Psoas muscle (tissue), 8 donors: ENCODE measurements around the gene PPP1R16B. TPM values are rescaled to one million over a fixed set of nuclear protein-coding genes. Genes with fewer than 3 reads are reported as not detected.

Experiments
- ATAC-seq, 4 donors: fragments of 200-7000 bp; cut with Tn5 transposase; one replicate each; pipeline ENCODE4 v1.9.1; 2020; ENCODE audit warnings: moderate library complexity in 3 of 4, mild to moderate bottlenecking in 2 of 4
- DNase-seq, 2 donors: peaks; one replicate each; pipeline ENCODE4 v3.0.0-alpha.2; 2020
- H3K27ac ChIP-seq: fragments of 200-600 bp; one replicate; pipeline ENCODE4 v1.8.0; 2022
- H3K27me3 ChIP-seq, 3 donors: fragments of 200-600 bp in 1 of 3; one replicate each; pipeline versions ENCODE4 v1.6.1 to v1.8.0; 2013 to 2022; ENCODE audit warnings: low read length in 2 of 3, mild to moderate bottlenecking in 2 of 3, moderate library complexity in 1 of 3; ENCODE audit not compliant: insufficient read depth in 3 of 3
- H3K36me3 ChIP-seq, 2 donors: fragments of 200-600 bp in 1 of 2; one replicate each; pipeline versions ENCODE4 v1.6.1 to v1.8.0; 2013 to 2022; ENCODE audit warnings: low read depth in 1 of 2, mild to moderate bottlenecking in 1 of 2, moderate library complexity in 1 of 2; ENCODE audit not compliant: insufficient read depth in 1 of 2
- H3K4me1 ChIP-seq: fragments of 200-600 bp; one replicate; pipeline ENCODE4 v1.8.0; 2022
- H3K4me3 ChIP-seq: fragments of 200-600 bp; one replicate; pipeline ENCODE4 v1.8.0; 2022; ENCODE audit warnings: mild to moderate bottlenecking
- H3K9me3 ChIP-seq: fragments of 200-600 bp; one replicate; pipeline ENCODE4 v1.8.0; 2022
- WGBS, 3 donors: extraction: QIAGEN DNeasy Blood & Tissue Kit; methylation state at CpG; one replicate each; pipeline versions ENCODE4 v1.1.6 to v1.1.7; 2013; 5-methylcytosine and 5-hydroxymethylcytosine counted together
- intact Hi-C, 2 donors: fragments of 100-400 bp; cut with DNase I; formaldehyde crosslinking; loops; one replicate each; pipeline versions ENCODE4 v1.11.0 to v1.14.2; 2022
- polyA plus RNA-seq, 3 donors: library from polyadenylated mRNA; stranded (reverse); fragments of 200-250 nt; gene quantifications; one replicate each; pipeline ENCODE4 v1.2.3, GENCODE V29; 2013
- total RNA-seq, 4 donors: library from RNA; stranded (reverse); fragmentation: NEBNext Ultra II Directional in 2 of 4; extraction: Animal tissue kit (Norgen Biotek cat#: 25700) in 2 of 4; gene quantifications; one replicate each; pipeline versions ENCODE4 v1.2.1 to v1.2.4, GENCODE V29; 2021 to 2023
- TF ChIP-seq, protein P1 (sequence below): fragments of 200-600 bp; IDR thresholded peaks from one replicate; pipeline ENCODE4 v1.8.0; 2022; ENCODE audit warnings: antibody characterized with exemption
- donor health status: healthy with polysubstance abuse.
- donor health status: DM: no; HTN: no; CAD: no; lungs with moderate emphysema.
- donor health status: Bipolar disorder and iron deficiency.
- donor health status: healthy.
- donor health status: DM: yes; HTN: yes; CAD: no.
- donor health status: DM: no; HTN: no; CAD: no.
- donor health status: DM: no; HTN: no; CAD: no.
- donor health status: DM: yes; HTN: yes; CAD: no.

PPP1R16B gene
- total and polyA plus RNA-seq, 7 donors = 1.6 to 5.2 (median 4.1) TPM

DNA sequence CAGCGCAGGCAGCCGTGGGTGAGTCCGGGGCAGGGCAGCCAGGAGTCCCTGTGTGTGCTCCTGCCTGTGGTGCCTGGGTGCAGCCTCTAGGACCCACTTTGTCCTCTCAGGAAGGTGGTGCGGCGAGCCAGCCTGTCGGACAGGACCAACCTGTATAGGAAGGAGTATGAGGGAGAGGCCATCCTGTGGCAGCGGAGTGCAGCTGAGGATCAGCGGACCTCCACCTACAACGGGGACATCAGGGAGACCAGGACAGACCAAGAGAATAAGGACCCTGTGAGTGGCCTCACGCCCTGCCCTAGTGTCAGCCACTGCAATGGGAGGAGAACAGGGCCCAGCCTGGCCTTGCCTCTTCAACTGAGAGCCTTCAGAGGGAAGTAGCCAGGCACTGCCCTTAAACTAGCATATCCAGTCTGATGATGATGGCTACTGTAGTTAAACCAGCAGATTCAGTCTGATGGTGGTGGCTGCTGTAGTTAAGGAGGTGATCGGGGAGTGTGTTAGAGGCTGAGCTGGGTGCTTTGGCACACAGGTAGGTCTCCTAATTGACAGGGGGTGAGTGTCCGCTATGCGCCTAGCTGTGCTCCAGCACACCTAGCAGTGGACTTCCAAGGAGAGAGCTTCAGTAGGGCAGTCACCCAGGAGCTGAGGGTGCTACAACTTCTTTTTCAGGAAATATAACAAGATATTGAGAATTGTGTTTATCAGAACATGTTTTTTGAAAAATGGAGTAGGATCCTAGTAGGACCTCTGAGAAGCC is 102.6 kb downstream of the PPP1R16B start:
- H3K36me3 ChIP-seq = no peaks in the 10 kb centered on the region

DNA sequence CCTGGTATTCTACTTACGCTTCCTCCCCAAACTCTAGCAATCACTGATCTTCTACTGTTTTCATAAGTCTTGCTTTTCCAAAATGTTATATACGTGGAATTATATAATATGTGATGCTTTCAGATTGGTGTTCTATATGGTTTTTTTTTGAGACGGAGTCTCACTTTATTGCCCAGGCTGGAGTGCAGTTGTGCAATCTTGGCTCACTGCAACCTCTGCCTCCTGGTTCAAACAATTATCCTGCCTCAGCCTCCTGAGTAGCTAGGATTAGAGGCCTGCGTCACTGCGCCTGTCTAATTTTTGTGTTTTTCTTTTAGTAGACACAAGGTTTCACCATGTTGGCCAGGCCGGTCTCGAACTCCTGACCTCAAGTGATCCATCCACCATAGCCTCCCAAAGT is 109.9 kb downstream of the PPP1R16B start:
- TF ChIP-seq, protein P1, sequence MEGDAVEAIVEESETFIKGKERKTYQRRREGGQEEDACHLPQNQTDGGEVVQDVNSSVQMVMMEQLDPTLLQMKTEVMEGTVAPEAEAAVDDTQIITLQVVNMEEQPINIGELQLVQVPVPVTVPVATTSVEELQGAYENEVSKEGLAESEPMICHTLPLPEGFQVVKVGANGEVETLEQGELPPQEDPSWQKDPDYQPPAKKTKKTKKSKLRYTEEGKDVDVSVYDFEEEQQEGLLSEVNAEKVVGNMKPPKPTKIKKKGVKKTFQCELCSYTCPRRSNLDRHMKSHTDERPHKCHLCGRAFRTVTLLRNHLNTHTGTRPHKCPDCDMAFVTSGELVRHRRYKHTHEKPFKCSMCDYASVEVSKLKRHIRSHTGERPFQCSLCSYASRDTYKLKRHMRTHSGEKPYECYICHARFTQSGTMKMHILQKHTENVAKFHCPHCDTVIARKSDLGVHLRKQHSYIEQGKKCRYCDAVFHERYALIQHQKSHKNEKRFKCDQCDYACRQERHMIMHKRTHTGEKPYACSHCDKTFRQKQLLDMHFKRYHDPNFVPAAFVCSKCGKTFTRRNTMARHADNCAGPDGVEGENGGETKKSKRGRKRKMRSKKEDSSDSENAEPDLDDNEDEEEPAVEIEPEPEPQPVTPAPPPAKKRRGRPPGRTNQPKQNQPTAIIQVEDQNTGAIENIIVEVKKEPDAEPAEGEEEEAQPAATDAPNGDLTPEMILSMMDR = no peak
- no peak for DNase-seq
- Histone ChIP-seq H3K4me1 (no peaks in the 10 kb centered on the region), H3K36me3 (no peaks in the 10 kb centered on the region), H3K27ac (no peak overlapping the region), H3K9me3 (no peaks in the 10 kb centered on the region), H3K27me3 (no peaks in the 10 kb centered on the region), H3K4me3 (no peak overlapping the region)
- intact Hi-C loops = no loop called here
- WGBS, 3 donors = 93 to 96% (median 94%) methylated on average over 7 of the region's 7 CpGs
- no peak for ATAC-seq

More for the DNA sequence above, 102.6 kb downstream of the PPP1R16B start:
- H3K4me1 ChIP-seq = no peaks in the 10 kb centered on the region
- peaks cover 0 to under 1% (median 0%) of the 10 kb centered on the region in 3 donors for H3K27me3 ChIP-seq
- no peak overlapping the region for H3K27ac ChIP-seq
- 87 to 89% (median 89%) methylated on average over 13 of the region's 13 CpGs for WGBS, 3 donors
- ATAC-seq = no peak
- no peak for DNase-seq
- peaks cover 8% of the 10 kb centered on the region for H3K9me3 ChIP-seq
- TF ChIP-seq, protein P1 = no peak
- H3K4me3 ChIP-seq = no peak overlapping the region
- intact Hi-C loops = no loop called here

DNA sequence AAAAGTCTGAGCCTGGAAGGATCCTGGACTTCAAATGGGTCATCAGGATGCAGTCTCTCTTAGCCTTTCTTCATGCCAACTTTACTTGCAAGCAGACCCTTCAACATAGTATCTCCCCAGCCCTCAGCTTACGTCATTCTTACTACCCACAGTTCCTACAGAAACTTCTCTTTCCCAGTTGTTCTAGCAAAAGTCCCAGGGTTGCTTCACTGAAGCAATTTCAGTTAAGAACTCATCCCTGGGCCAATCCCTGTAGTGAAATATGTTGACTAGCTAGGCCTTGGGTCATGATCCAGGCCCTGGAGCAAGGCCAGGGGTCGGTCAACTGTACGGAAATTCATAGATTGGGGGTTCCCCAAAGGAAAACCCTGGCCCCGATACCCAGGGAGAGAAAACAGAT is 112.2 kb downstream of the PPP1R16B start:
- TF ChIP-seq, protein P1 = no peak
- H3K27me3 ChIP-seq = peaks cover 0 to 6% (median 0%) of the 10 kb centered on the region in 3 donors
- no peak overlapping the region for H3K4me3 ChIP-seq
- no peak overlapping the region for H3K27ac ChIP-seq
- H3K9me3 ChIP-seq = no peaks in the 10 kb centered on the region
- no peaks in the 10 kb centered on the region for H3K4me1 ChIP-seq
- ATAC-seq (no peak), DNase-seq (no peak)
- intact Hi-C loops = no loop called here
- 63 to 70% (median 67%) methylated on average over 4 of the region's 4 CpGs for WGBS, 3 donors
- H3K36me3 ChIP-seq = no peaks in the 10 kb centered on the region

DNA sequence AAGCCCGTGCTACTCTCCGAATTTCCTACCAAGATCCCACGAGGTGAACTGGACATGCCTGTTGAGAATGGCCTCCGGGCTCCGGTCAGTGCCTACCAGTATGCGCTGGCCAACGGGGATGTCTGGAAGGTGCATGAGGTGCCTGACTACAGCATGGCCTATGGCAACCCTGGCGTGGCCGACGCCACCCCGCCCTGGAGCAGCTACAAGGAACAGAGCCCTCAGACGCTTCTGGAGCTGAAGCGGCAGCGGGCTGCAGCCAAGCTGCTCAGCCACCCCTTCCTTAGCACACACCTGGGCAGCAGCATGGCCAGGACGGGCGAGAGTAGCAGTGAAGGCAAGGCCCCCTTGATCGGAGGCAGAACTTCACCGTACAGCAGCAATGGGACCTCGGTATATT is 112.7 kb downstream of the PPP1R16B start:
- intact Hi-C loops = no loop called here
- Histone ChIP-seq H3K9me3 (no peaks in the 10 kb centered on the region), H3K27ac (no peak overlapping the region), H3K4me1 (no peaks in the 10 kb centered on the region), H3K36me3 (no peaks in the 10 kb centered on the region), H3K27me3 (peaks cover 0 to 6% (median 0%) of the 10 kb centered on the region in 3 donors), H3K4me3 (no peak overlapping the region)
- TF ChIP-seq, protein P1 = no peak
- WGBS, 3 donors = 93% methylated on average over 19 of the region's 19 CpGs
- DNase-seq = no peak
- ATAC-seq = no peak
